GM19328 (cell line): ENCODE results near the gene NR6A1.

Experiments
- ATAC-seq: cut with Tn5 transposase; IDR thresholded peaks from one replicate; pipeline ENCODE4 v1.9.1; 2021; ENCODE audit warnings: mild to moderate bottlenecking, moderate library complexity; ENCODE audit not compliant: unreplicated experiment

The NR6A1 gene

GRCh38 chr9:124507880-124508423, 263.2 kb downstream of the NR6A1 start:
- no peak for ATAC-seq

- ATAC-seq = no peak
Measured at GRCh38 chr9:124506931-124507879, 263.9 kb downstream of the NR6A1 start, which contains the start of gene NR5A1. NR5A1 (minus strand) TSS chr9:124507399; CDS start chr9:124503395, 4,004 bp downstream.

GRCh38 chr9:124506433-124506832, 264.7 kb downstream of the NR6A1 start:
- ATAC-seq = no peak

- no peak for ATAC-seq
Measured at GRCh38 chr9:124505901-124506346, 265.2 kb downstream of the NR6A1 start.

- ATAC-seq = no peak
Measured at GRCh38 chr9:124505006-124505900, 265.9 kb downstream of the NR6A1 start.

GRCh38 chr9:124504530-124505005, 266.5 kb downstream of the NR6A1 start:
- no peak for ATAC-seq

- no peak for ATAC-seq
Measured at GRCh38 chr9:124503713-124504529, 267.2 kb downstream of the NR6A1 start.

- no peak for ATAC-seq
Measured at GRCh38 chr9:124502711-124503702, 268.1 kb downstream of the NR6A1 start.

- no peak for ATAC-seq
Measured at GRCh38 chr9:124501771-124502320, 269.3 kb downstream of the NR6A1 start.

GRCh38 chr9:124500796-124501611, 270.1 kb downstream of the NR6A1 start:
- ATAC-seq = no peak

- ATAC-seq = no peak
Measured at GRCh38 chr9:124500028-124500795, 270.9 kb downstream of the NR6A1 start.

- ATAC-seq = no peak
Measured at GRCh38 chr9:124499216-124499615, 271.9 kb downstream of the NR6A1 start.

- ATAC-seq = no peak
Measured at GRCh38 chr9:124498499-124499146, 272.5 kb downstream of the NR6A1 start.

- ATAC-seq = no peak
Measured at GRCh38 chr9:124498040-124498439, 273.1 kb downstream of the NR6A1 start.

GRCh38 chr9:124497441-124497840, 273.7 kb downstream of the NR6A1 start:
- ATAC-seq = no peak

- no peak for ATAC-seq
Measured at GRCh38 chr9:124496463-124496862, 274.6 kb downstream of the NR6A1 start.

GRCh38 chr9:124496075-124496449, 275.0 kb downstream of the NR6A1 start:
- no peak for ATAC-seq
